HG03064 (cell line): Measurements from ENCODE around the gene SMARCC2.

ENCODE experiments used
- ATAC-seq: cut with Tn5 transposase; IDR thresholded peaks from one replicate; pipeline ENCODE4 v1.9.1; 2021; ENCODE audit warnings: low read depth; ENCODE audit not compliant: unreplicated experiment

SMARCC2 gene

GRCh38 chr12:56189099-56189917 is at the start of gene SMARCC2:
Gene SMARCC2 (minus strand): TSS chr12:56189483. CDS start chr12:56189461, 22 bp downstream.
- peak; percentile 58 for ATAC-seq

- ATAC-seq, result no peak
These were observed 48.3 kb upstream of the SMARCC2 start for GRCh38 chr12:56237552-56237951.

GRCh38 chr12:56236985-56237384 is 47.7 kb upstream of the SMARCC2 start:
- no peak for ATAC-seq

- no peak for ATAC-seq
These were observed 46.8 kb upstream of the SMARCC2 start for GRCh38 chr12:56236091-56236490.

GRCh38 chr12:56234746-56235436 is 45.6 kb upstream of the SMARCC2 start:
- no peak for ATAC-seq

- ATAC-seq, result no peak
These were observed 41.9 kb upstream of the SMARCC2 start for GRCh38 chr12:56231184-56231582.

GRCh38 chr12:56230432-56231183 is 41.3 kb upstream of the SMARCC2 start:
- no peak for ATAC-seq

- ATAC-seq, result no peak
These were observed 40.7 kb upstream of the SMARCC2 start, which contains the start of gene SLC39A5 for GRCh38 chr12:56229916-56230431. Gene SLC39A5 (plus strand): TSS chr12:56230051. CDS start chr12:56231275, 1,224 bp downstream.

- ATAC-seq, result no peak
These were observed 39.8 kb upstream of the SMARCC2 start for GRCh38 chr12:56229082-56229481.

GRCh38 chr12:56224954-56225353 is 35.7 kb upstream of the SMARCC2 start:
- ATAC-seq, result no peak

- ATAC-seq, result peak; percentile 59
These were observed 34.9 kb upstream of the SMARCC2 start, which contains the start of gene NABP2 for GRCh38 chr12:56224102-56224701. Gene NABP2 (plus strand): TSS chr12:56224342. CDS start chr12:56224857, 515 bp downstream.

- ATAC-seq, result no peak
These were observed 34.4 kb upstream of the SMARCC2 start for GRCh38 chr12:56223571-56224101.

- no peak for ATAC-seq
These were observed 33.2 kb upstream of the SMARCC2 start for GRCh38 chr12:56222531-56222895.

- ATAC-seq, result peak; percentile 77
These were observed 32.7 kb upstream of the SMARCC2 start, which contains the start of gene RNF41 for GRCh38 chr12:56221757-56222530. Gene RNF41 (minus strand): TSS chr12:56221922. CDS start chr12:56214047, 7,875 bp downstream.

GRCh38 chr12:56221232-56221756 is 32.0 kb upstream of the SMARCC2 start:
- ATAC-seq, result peak; percentile 27

- no peak for ATAC-seq
These were observed 31.4 kb upstream of the SMARCC2 start for GRCh38 chr12:56220611-56221231.

GRCh38 chr12:56219840-56220239 is 30.6 kb upstream of the SMARCC2 start:
- no peak for ATAC-seq

GRCh38 chr12:56216461-56216860 is 27.2 kb upstream of the SMARCC2 start:
- no peak for ATAC-seq
